Gastrocnemius medialis (tissue), 4 donors: ENCODE data around the gene UGCG. TPM values are rescaled to one million over a fixed set of nuclear protein-coding genes. Genes with fewer than 3 reads are reported as not detected.

Source experiments
- ATAC-seq, 2 donors: fragments of 150-250 bp; one replicate each; pipeline ENCODE4 v1.9.1; 2016
- DNase-seq, 2 donors: peaks; one replicate each; pipeline ENCODE4 v3.0.0-alpha.2; 2019
- H3K27ac ChIP-seq, 4 donors: fragments of 200-600 bp; sonication (generic); 1 replicate in 1 of 4; 2 replicates in 3 of 4; pipeline ENCODE4 v1.5.1; 2016 to 2018; ENCODE audit warnings: mild to moderate bottlenecking in 2 of 4, moderate library complexity in 1 of 4
- H3K27me3 ChIP-seq, 3 donors: fragments of 200-600 bp; sonication (generic) in 2 of 3; 1 replicate in 1 of 3; 2 replicates in 2 of 3; pipeline versions ENCODE4 v1.5.1 to v1.6.0; 2016 to 2019; ENCODE audit warnings: mild to moderate bottlenecking in 1 of 3, moderate library complexity in 1 of 3
- H3K36me3 ChIP-seq, 2 donors: fragments of 200-600 bp; sonication (generic) in 1 of 2; one replicate each; pipeline ENCODE4 v1.5.1; 2017 to 2018
- H3K4me1 ChIP-seq, 2 donors: fragments of 200-600 bp; sonication (generic) in 1 of 2; one replicate each; pipeline ENCODE4 v1.5.1; 2016 to 2017; ENCODE audit warnings: mild to moderate bottlenecking in 2 of 2
- H3K4me3 ChIP-seq, 4 donors: fragments of 200-600 bp; sonication (generic) in 3 of 4; 1 replicate in 1 of 4; 2 replicates in 3 of 4; pipeline ENCODE4 v1.5.1; 2016 to 2019; ENCODE audit warnings: mild to moderate bottlenecking in 2 of 4
- H3K9me3 ChIP-seq, 3 donors: fragments of 200-600 bp; sonication (generic) in 2 of 3; 1 replicate in 1 of 3; 2 replicates in 2 of 3; pipeline ENCODE4 v1.5.1; 2016 to 2019
- CTCF ChIP-seq, 5 experiments: fragments of 450-650 bp in 3 of 5; fragments of 200-600 bp in 2 of 5; sonication (generic) in 2 of 5; IDR thresholded peaks in 4 of 5; conservative IDR thresholded peaks in 1 of 5; 1 replicate in 4 of 5; 2 replicates in 1 of 5; pipeline ENCODE4 v1.5.1; 2016 to 2019; ENCODE audit warnings: antibody characterized with exemption in 5 of 5, mild to moderate bottlenecking in 3 of 5, moderate library complexity in 3 of 5
- POLR2A ChIP-seq, 2 donors: fragments of 450-650 bp; IDR thresholded peaks; one replicate each; pipeline ENCODE4 v1.6.1; 2017; ENCODE audit warnings: antibody characterized with exemption in 2 of 2, mild to moderate bottlenecking in 2 of 2, moderate library complexity in 2 of 2
- in situ Hi-C, 4 donors: fragments of 200-750 bp; cut with MboI; loops; one replicate each; pipeline versions ENCODE4 v1.15.0 to v1.8.0; 2017; ENCODE audit warnings: low sequenced_read_pairs in 4 of 4
- intact Hi-C: fragments of 100-400 bp; cut with DNase I; formaldehyde crosslinking; loops from one replicate; pipeline ENCODE4 v1.15.1; 2023; ENCODE audit warnings: low total_unique reads
- total RNA-seq, 4 donors: library from RNA; depleted of rRNA; stranded (reverse); fragments of >200 nt; gene quantifications; one replicate each; pipeline versions ENCODE4 v1.1.0 to v1.2.3, GENCODE V29; 2016

The UGCG gene
- total RNA-seq, 4 donors from 2014 or later = 9.1 to 18.5 (median 12.1) TPM

GRCh38 chr9:111961009-111961408 is 64.4 kb downstream of the UGCG start:
- no peak overlapping the region for H3K4me3 ChIP-seq
- no peak for DNase-seq
- TF ChIP-seq POLR2A (IDR thresholded peaks at IDR 0.05) (no peak), CTCF (IDR thresholded peaks at IDR 0.05 in 4 of 5, conservative IDR thresholded peaks at IDR 0.05 in 1 of 5) (no peak)
- intact Hi-C loops (no loop called here), in situ Hi-C loops (no loop called here)
- H3K27ac ChIP-seq = peak overlapping the region in 1 of 4 donors; percentile 6
- peaks cover 12 to 19% of the 10 kb centered on the region in 2 donors for H3K4me1 ChIP-seq
- H3K9me3 ChIP-seq = no peaks in the 10 kb centered on the region
- H3K36me3 ChIP-seq = no peaks in the 10 kb centered on the region
- H3K27me3 ChIP-seq = no peaks in the 10 kb centered on the region
- ATAC-seq = no peak

- H3K9me3 ChIP-seq = no peaks in the 10 kb centered on the region
- H3K4me3 ChIP-seq = no peak overlapping the region
- peaks cover 12 to 19% of the 10 kb centered on the region in 2 donors for H3K4me1 ChIP-seq
- DNase-seq = no peak
- no peak for TF ChIP-seq POLR2A (IDR thresholded peaks at IDR 0.05)
- TF ChIP-seq CTCF (IDR thresholded peaks at IDR 0.05 in 4 of 5, conservative IDR thresholded peaks at IDR 0.05 in 1 of 5) = no peak
- intact Hi-C loops = no loop called here
- H3K36me3 ChIP-seq = no peaks in the 10 kb centered on the region
- H3K27me3 ChIP-seq = no peaks in the 10 kb centered on the region
- H3K27ac ChIP-seq = peak overlapping the region in 2 of 4 donors; percentile 34 to 37
- in situ Hi-C loops = no loop called here
- ATAC-seq = no peak
Measured at GRCh38 chr9:111961575-111961974, 65.0 kb downstream of the UGCG start.

GRCh38 chr9:111962021-111962420 is 65.4 kb downstream of the UGCG start:
- no peak overlapping the region for H3K4me3 ChIP-seq
- H3K27me3 ChIP-seq = no peaks in the 10 kb centered on the region
- H3K4me1 ChIP-seq = peaks cover 12 to 19% of the 10 kb centered on the region in 2 donors
- peak overlapping the region in 2 of 4 donors; percentile 34 to 37 for H3K27ac ChIP-seq
- in situ Hi-C loops (no loop called here), intact Hi-C loops (no loop called here)
- ATAC-seq (no peak), DNase-seq (no peak)
- H3K36me3 ChIP-seq = no peaks in the 10 kb centered on the region
- TF ChIP-seq POLR2A (IDR thresholded peaks at IDR 0.05) (no peak), CTCF (IDR thresholded peaks at IDR 0.05 in 4 of 5, conservative IDR thresholded peaks at IDR 0.05 in 1 of 5) (no peak)
- no peaks in the 10 kb centered on the region for H3K9me3 ChIP-seq

GRCh38 chr9:111963995-111964394 is 67.4 kb downstream of the UGCG start:
- Histone ChIP-seq H3K36me3 (no peaks in the 10 kb centered on the region), H3K27ac (no peak overlapping the region), H3K4me3 (no peak overlapping the region), H3K27me3 (no peaks in the 10 kb centered on the region), H3K9me3 (no peaks in the 10 kb centered on the region), H3K4me1 (peaks cover 0 to 3% of the 10 kb centered on the region in 2 donors)
- TF ChIP-seq POLR2A (IDR thresholded peaks at IDR 0.05) (no peak), CTCF (IDR thresholded peaks at IDR 0.05 in 4 of 5, conservative IDR thresholded peaks at IDR 0.05 in 1 of 5) (no peak)
- intact Hi-C loops (no loop called here), in situ Hi-C loops (no loop called here)
- ATAC-seq (no peak), DNase-seq (no peak)

GRCh38 chr9:111965566-111966019 is 69.0 kb downstream of the UGCG start:
- H3K27ac ChIP-seq = peak overlapping the region in 2 of 4 donors; percentile 29 to 42
- in situ Hi-C loops = no loop called here

More at GRCh38 chr9:111965566-111966019, 69.0 kb downstream of the UGCG start:
- no peak for DNase-seq
- H3K4me3 ChIP-seq = no peak overlapping the region
- ATAC-seq = peak; percentile 76 to 83
- H3K27me3 ChIP-seq = no peaks in the 10 kb centered on the region
- intact Hi-C loops = no loop called here
- no peaks in the 10 kb centered on the region for H3K36me3 ChIP-seq
- no peak for TF ChIP-seq POLR2A (IDR thresholded peaks at IDR 0.05)
- TF ChIP-seq CTCF (IDR thresholded peaks at IDR 0.05 in 4 of 5, conservative IDR thresholded peaks at IDR 0.05 in 1 of 5) = no peak
- no peaks in the 10 kb centered on the region for H3K9me3 ChIP-seq
- no peaks in the 10 kb centered on the region for H3K4me1 ChIP-seq
